SIG-M5 treated with dmso at 0.1 percent for 504 hours (cell line): Measurements from ENCODE around the gene SLC7A4.
"Not testable (repeated sequence)": the region's sequence is repeated elsewhere in the genome, so short reads cannot be mapped to it uniquely, and the experiment has no call there.

Experiments
- DNase-seq: peaks from one replicate; lab custom pipeline; 2025; ENCODE audit not compliant: unreplicated experiment; lab: John Stamatoyannopoulos, UW

Gene SLC7A4

DNA sequence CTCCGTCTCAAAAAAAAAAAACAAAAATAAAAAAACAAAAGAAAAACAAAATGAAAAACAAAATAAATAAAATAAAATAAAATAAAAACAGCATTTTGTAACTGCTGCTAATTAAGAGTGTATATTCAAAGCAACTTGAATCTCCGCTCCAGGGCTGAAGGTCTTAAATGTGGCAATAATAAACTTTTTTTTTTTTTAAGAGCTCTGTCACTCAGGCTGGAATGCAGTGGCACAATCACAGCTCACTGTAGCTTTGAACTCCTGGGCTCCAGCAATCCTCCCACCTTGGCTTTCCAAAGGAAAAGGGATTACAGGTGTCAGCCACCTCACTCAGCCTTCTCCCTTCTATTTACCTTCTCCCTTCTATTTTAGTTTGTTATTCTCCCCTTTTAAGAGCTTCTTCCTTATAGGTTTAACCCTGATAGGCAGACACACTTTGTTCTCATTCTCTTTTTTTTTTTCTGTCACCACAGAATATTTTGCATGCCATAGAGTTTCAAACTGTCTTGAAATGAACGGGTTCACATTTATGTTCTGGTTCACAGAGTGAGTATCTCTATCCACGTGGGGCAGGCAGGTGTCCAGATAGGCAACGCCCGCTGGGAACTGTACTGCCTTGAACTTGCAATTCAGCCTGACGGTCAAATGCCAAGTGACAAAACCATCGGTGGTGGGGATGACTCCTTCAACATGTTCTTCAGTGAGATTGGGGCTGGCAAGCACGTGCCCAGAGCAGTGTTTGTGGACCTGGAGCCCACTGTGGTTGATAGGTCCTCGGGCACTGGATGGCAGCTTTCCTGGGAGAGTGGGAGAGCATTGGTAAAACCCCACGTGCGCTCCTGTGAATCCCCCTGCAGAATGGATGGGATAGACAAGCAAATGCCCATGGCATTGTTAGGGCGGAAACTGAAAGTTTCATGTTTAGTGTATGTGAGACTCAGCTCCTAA is 32.8 kb upstream of the SLC7A4 start:
- no peak for DNase-seq

GRCh38 chr22:21064425-21064824 is 32.1 kb upstream of the SLC7A4 start:
- not testable (repeated sequence) for DNase-seq

- DNase-seq, result not testable (repeated sequence)
Measured at GRCh38 chr22:21061660-21062321, 29.4 kb upstream of the SLC7A4 start.

DNA sequence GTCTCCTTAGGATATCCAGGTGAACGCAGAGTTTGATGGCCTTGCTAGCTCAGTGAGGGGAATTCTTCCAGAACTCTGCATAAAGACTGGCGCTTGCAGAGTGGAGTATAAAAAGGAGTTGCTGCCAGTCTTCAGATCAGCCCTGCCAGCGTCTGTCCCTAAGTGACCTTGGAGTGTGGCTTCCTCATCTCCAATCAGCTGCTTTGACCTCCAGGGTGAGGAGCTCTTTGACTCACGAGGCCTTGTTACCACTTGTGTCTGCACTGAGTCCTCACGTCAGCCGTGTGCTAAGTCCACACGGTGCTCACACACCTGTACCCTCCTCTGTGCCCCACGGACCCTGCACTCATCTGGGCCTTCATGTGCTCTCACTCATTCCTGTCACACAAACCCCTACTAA is 28.0 kb upstream of the SLC7A4 start:
- DNase-seq, result not testable (repeated sequence)

DNA sequence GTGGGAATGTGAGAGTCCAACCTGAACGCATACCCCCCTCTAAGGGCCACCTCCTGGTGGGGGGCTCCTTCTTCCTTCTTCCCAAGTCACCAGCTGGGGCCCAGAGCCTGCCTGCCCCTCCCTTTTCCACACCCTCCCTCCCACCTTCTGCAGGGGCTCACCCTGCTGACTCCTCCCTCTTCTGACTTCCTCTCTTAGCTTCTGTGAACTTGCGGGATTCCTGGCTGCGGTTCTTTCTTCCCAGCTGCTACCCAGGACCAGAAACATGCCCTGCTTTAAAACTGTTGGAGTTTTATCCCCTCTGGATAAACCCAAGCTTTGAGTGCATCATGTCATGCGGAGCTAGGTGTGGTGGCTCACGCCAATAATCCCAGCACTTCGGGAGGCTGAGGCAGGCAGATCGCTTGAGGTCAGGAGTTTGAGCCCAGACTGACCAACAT is 23.5 kb upstream of the SLC7A4 start:
- DNase-seq, result no peak

- DNase-seq, result no peak
Measured at GRCh38 chr22:21055564-21055834, 23.1 kb upstream of the SLC7A4 start.

- DNase-seq, result no peak
Measured at GRCh38 chr22:21054714-21055563, 22.6 kb upstream of the SLC7A4 start.

DNA sequence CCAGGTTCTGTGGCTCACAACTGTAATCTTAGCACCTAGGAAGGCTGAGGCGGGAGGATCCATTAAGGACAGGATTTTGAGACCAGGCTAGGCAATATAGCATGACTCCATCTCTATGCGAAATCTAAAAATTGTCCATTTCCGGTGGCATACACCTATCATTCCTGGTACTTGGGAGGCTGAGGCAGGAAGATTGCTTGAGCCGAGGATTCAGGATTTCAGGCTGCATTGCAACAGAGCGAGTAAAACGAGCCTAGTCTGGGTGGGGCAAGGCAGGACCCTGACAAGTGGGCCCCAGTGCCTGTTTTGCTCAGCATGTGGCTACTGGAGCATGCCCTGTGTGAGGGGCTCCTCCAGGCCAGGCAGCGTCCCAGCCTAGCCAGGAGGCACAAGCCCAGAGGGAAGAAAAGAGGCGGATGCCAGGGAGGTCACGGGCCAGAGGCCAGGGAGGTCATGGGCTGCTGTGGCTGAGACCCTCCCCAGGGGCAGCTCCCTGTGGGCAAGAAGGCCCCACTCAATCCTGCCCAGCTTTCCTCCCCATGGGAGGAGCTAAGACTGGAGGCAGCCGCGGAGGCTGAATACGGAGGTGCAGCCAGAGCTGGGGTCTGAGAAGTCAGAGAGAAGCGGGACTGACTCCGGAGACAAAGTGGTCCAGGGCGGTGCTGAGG is 21.8 kb upstream of the SLC7A4 start:
- no peak for DNase-seq

GRCh38 chr22:21052715-21053459 is 20.5 kb upstream of the SLC7A4 start:
- no peak for DNase-seq

- no peak for DNase-seq
Measured at GRCh38 chr22:21051831-21052400, 19.6 kb upstream of the SLC7A4 start.

DNA sequence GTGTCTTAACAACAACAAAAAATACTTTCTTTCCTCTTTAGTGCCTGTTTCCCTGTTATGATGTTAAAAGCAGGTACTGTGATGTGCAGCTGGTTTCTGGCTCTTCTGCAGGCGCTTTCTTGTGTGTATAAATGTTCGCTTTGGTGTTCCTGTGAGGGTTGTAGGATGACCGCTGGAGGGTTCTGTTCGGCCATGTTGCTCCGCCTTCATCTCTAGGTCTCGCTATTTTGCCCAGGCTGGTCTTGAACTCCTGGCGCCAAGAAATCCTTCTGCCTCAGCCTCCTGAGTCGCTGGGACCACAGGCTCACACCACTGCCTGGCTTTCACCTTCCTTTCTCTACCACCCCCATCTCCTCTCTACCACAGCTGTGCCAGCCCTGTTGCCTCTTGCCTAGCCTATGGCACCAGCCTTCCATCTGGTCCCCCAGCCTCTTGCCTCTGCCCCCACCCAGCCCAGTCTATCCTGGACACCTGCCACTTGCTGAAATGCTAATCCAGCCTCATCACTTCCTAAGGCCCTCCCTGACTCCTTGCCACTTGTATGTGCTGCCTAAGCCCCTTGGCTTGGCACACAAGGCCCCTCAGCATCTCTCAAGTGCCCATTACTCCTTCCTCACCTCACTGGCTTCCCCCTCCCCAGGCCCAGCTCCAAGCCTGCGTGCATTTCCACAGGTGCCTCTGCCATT is 18.9 kb upstream of the SLC7A4 start:
- no peak for DNase-seq

DNA sequence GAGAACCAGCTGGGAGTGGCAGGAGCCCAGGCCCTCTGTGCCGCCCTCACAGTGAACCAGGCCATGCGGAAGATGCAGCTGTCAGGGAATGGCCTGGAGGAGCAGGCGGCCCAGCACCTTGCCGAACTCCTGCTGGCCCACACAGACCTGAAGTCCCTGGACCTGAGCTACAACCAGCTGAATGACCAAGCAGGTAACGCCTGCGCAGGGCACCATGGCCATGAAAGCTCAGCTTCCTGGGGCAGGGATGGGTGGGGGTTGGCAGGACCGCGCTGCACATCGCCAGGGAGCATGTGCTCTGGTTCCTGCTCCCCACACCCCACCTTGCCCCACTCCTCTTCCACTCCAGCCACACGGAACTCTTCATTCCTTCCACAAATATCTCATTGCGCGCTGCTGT is 16.6 kb upstream of the SLC7A4 start:
- not testable (repeated sequence) for DNase-seq

DNA sequence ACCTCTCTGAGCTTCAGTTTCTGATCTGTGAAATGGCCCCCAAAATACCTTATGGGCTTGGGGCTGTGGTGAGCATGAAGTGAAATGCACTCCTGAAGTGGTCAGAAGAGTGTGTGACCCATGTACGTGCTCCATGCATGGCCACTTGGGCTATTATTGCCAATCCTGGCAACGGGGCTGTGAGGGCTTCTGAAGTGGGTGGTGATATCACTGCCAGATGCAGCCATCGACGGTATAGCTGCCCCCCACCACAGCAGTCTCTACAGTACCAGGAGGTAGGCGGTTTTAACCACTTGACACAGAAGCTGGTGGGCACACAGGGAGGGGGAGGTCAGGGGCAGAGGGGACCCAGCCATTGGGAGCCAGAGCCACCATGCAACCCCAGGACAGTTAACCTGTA is 16.1 kb upstream of the SLC7A4 start:
- not testable (repeated sequence) for DNase-seq

GRCh38 chr22:21047730-21048129 is 15.4 kb upstream of the SLC7A4 start:
- DNase-seq, result no peak

GRCh38 chr22:21047035-21047661 is 14.8 kb upstream of the SLC7A4 start:
- no peak for DNase-seq

DNA sequence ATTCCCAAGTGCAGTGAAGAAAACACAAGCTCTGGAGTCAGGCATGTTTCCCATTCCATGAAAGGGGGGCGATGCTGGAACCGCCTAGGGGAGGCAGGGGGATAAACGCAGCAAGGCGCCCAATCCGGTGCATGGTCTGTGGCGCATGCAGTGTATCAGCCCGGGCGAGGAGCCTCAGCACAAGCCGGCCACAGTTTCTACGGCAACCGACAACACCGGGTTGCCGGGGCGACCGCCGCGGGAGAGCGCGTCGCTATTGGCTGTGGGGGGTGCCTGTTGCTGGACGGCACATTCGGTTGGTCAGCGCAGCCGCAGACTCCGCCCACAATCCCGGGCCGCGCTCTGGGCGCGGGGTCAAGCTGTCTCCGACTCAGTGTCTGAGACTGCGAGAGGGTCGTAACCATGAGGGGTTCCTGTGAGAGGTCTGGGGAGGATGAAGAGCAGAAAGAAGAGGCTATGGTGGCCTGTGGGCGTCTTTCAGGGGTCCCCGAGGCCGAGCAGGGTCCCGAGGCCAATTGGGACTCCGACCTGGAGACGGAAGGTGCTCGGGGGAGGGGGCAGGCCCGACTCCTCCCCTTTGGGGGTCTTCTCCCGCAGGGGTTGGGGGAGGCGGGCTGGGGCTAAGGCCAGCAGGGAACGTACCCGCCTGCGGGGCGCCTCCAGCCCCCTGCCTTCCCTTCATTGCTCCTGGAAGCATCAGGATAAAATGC is 13.4 kb upstream of the SLC7A4 start, which contains the start of gene LRRC74B:
Gene LRRC74B, plus strand, starts transcription at position 362 of the 710 bp plus-strand sequence. Its CDS starts 41 bp downstream, at position 403.
- DNase-seq, result peak; percentile 15

DNA sequence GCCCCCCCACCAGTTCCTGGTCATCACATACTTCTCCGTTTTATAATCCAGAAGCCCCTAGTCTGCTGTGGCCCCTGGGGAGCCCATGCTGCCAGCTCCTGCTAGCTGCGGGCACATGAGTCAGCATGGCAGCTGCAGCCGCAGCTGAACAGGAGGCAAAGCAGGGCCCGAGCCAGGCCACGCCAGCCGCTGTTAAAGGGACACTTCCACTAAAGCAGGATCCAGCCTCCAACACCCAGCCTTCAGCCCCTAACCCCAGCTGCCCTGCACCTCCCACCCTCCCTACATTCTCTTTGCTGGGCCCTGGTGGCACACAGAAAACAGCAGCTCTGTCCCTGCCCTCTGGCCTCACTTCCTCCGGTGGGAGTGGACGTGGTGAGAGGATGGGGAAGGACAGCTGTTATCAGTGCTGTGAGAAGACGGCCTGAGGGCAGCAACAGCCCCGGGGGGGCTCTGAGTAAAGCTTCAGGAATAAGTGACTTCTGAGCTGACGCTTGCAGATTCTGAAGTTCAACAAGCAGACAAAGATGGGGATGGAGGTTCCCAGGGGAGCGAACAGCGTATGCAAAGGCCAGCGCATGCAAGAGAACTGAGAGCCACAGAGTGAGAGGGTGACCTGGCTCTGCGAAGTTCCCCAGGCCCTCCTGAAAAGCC is 12.7 kb upstream of the SLC7A4 start:
- DNase-seq, result no peak
